HepG2 (cell line): ENCODE measurements around the gene CCDC80. TPM values are rescaled to one million over a fixed set of nuclear protein-coding genes. Genes with fewer than 3 reads are reported as not detected.

ENCODE experiments used
- GABPB1 ChIP-seq: IDR thresholded peaks from 2 replicates; pipeline ENCODE4 v1.6.1; 2016; ENCODE audit warnings: mild to moderate bottlenecking, missing genetic modification reagents, moderate library complexity, missing compliant biosample characterization
- HDAC2 ChIP-seq: sonication (generic); formaldehyde crosslinking; IDR thresholded peaks from 2 replicates; pipeline ENCODE4 v1.4.0; 2020; ENCODE audit warnings: missing genetic modification reagents
- KLF6 ChIP-seq: IDR thresholded peaks from 2 replicates; pipeline ENCODE4 v1.8.0; 2016; ENCODE audit warnings: missing biosample characterization, missing genetic modification reagents
- NFATC3 ChIP-seq: sonication (generic); formaldehyde crosslinking; IDR thresholded peaks from 2 replicates; pipeline ENCODE4 v1.5.1; 2020; ENCODE audit warnings: mild to moderate bottlenecking, missing genetic modification reagents
- RBM22 ChIP-seq: fragments of 200-400 bp; formaldehyde crosslinking; optimal IDR thresholded peaks from 2 replicates; pipeline ENCODE3; 2017; ENCODE audit warnings: mild to moderate bottlenecking, low read length, moderate library complexity
- SMAD1 ChIP-seq: sonication (generic); formaldehyde crosslinking; IDR thresholded peaks from 2 replicates; pipeline ENCODE4 v1.4.0; 2020; ENCODE audit warnings: missing genetic modification reagents, low read depth, mild to moderate bottlenecking, borderline replicate concordance
- ZMYM3 ChIP-seq: sonication (generic); formaldehyde crosslinking; IDR thresholded peaks from 2 replicates; pipeline ENCODE4 v1.5.1; 2020; ENCODE audit warnings: mild to moderate bottlenecking, missing genetic modification reagents
- ZNF30 ChIP-seq: sonication (generic); formaldehyde crosslinking; IDR thresholded peaks from 2 replicates; pipeline ENCODE4 v1.5.0; 2020; ENCODE audit warnings: mild to moderate bottlenecking, missing genetic modification reagents
- ZNF431 ChIP-seq: sonication (generic); formaldehyde crosslinking; IDR thresholded peaks from 2 replicates; pipeline ENCODE4 v1.9.0; 2022; ENCODE audit warnings: missing genetic modification reagents, low read depth, mild to moderate bottlenecking, borderline replicate concordance
- ZNF441 ChIP-seq: sonication (generic); formaldehyde crosslinking; IDR thresholded peaks from 2 replicates; pipeline ENCODE4 v1.7.0; 2021; ENCODE audit warnings: missing genetic modification reagents, borderline replicate concordance
- ZNF782 ChIP-seq: sonication (generic); formaldehyde crosslinking; IDR thresholded peaks from 2 replicates; pipeline ENCODE4 v1.4.0; 2020; ENCODE audit warnings: missing genetic modification reagents, mild to moderate bottlenecking, borderline replicate concordance
- polyA plus RNA-seq, 8 experiments: library from polyadenylated mRNA; depleted of rRNA in 3 of 8; stranded (reverse) in 7 of 8; unstranded in 1 of 8; fragments of >200 nt; fragmentation: Illumina TruSeq in 4 of 8; extraction: Trizol in 4 of 8; gene quantifications; 2 replicates each; pipeline versions ENCODE4 v1.2.1 to v1.2.3, GENCODE V29; 2011 to 2016; ENCODE audit warnings: low read depth in 4 of 8, missing spikeins in 1 of 8, mixed read lengths in 1 of 8; ENCODE audit not compliant: insufficient read depth in 1 of 8
- total RNA-seq, 5 experiments: library from RNA; depleted of rRNA; stranded (reverse); fragments of >200 nt; fragmentation: Illumina TruSeq; extraction: Trizol; gene quantifications; 2 replicates each; pipeline ENCODE4 v1.2.3, GENCODE V29; 2016; ENCODE audit warnings: low read depth in 1 of 5
- TF ChIP-seq, protein P1 (sequence below): sonication (generic); formaldehyde crosslinking; IDR thresholded peaks from 2 replicates; pipeline ENCODE4 v1.4.0; 2020; ENCODE audit warnings: missing genetic modification reagents, borderline replicate concordance
- TF ChIP-seq, protein P2 (sequence below), 2 experiments: sonication (generic) in 1 of 2; formaldehyde crosslinking in 1 of 2; IDR thresholded peaks; 2 replicates each; pipeline versions ENCODE4 v1.5.1 to v1.6.1; 2011 to 2020; ENCODE audit warnings: borderline replicate concordance in 1 of 2, low read depth in 1 of 2, low read length in 1 of 2, mild to moderate bottlenecking in 1 of 2, missing genetic modification reagents in 1 of 2, moderate library complexity in 1 of 2
- TF ChIP-seq, protein P3 (sequence below): sonication (generic); formaldehyde crosslinking; IDR thresholded peaks from 2 replicates; pipeline ENCODE4 v1.4.0; 2020; ENCODE audit warnings: missing genetic modification reagents
- TF ChIP-seq, protein P4 (sequence below): sonication (generic); formaldehyde crosslinking; IDR thresholded peaks from 2 replicates; pipeline ENCODE4 v1.8.0; 2022; ENCODE audit warnings: missing genetic modification reagents, low read depth, mild to moderate bottlenecking, borderline replicate concordance

Gene CCDC80
- total and polyA plus RNA-seq, 2 of the 13 experiments (the other 11 are each of a cell fraction or from before 2014, with no cell fraction given): not detected

DNA sequence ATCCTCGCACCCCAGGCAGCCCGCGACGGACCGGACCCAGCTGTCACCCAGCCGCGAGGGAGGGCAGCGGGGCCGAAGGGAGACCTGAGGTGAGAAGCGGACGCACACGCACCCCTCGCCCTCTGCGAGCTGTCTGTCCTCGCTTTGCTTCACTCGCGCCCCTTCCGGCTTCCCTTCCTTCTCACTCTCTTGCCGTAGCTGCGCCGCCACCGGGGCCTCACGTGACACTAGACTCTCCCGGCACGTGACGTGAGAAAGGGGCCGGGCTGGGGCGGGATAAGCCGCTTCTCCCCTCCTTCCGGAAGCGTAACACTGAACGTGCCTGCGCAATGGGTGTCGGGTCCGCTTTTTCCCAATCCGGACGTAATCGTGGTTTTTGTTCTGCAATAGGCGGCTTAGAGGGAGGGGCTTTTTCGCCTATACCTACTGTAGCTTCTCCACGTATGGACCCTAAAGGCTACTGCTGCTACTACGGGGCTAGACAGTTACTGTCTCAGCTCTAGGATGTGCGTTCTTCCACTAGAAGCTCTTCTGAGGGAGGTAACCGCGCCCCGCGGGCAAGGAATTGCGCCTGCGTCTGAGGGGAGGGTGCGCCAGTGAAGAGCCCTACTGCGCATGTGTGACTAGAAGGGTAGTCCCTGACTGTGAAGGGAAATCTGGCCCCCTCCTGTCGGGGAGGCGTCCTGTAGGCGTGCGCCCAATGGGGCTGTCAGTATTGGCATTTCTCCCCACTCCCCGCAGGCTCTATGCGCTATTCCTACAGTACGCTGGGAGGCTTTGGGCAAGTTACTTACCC, 79.0 kb downstream of the CCDC80 start, which contains the start of the genes ATG3 and SLC35A5 (continued):
- no peak for TF ChIP-seq SMAD1 (CRISPR knock-in tag)
- TF ChIP-seq, protein P1, sequence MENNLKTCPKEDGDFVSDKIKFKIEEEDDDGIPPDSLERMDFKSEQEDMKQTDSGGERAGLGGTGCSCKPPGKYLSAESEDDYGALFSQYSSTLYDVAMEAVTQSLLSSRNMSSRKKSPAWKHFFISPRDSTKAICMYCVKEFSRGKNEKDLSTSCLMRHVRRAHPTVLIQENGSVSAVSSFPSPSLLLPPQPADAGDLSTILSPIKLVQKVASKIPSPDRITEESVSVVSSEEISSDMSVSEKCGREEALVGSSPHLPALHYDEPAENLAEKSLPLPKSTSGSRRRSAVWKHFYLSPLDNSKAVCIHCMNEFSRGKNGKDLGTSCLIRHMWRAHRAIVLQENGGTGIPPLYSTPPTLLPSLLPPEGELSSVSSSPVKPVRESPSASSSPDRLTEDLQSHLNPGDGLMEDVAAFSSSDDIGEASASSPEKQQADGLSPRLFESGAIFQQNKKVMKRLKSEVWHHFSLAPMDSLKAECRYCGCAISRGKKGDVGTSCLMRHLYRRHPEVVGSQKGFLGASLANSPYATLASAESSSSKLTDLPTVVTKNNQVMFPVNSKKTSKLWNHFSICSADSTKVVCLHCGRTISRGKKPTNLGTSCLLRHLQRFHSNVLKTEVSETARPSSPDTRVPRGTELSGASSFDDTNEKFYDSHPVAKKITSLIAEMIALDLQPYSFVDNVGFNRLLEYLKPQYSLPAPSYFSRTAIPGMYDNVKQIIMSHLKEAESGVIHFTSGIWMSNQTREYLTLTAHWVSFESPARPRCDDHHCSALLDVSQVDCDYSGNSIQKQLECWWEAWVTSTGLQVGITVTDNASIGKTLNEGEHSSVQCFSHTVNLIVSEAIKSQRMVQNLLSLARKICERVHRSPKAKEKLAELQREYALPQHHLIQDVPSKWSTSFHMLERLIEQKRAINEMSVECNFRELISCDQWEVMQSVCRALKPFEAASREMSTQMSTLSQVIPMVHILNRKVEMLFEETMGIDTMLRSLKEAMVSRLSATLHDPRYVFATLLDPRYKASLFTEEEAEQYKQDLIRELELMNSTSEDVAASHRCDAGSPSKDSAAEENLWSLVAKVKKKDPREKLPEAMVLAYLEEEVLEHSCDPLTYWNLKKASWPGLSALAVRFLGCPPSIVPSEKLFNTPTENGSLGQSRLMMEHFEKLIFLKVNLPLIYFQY (CRISPR knock-in tag): no peak
- peak; percentile 58 for TF ChIP-seq HDAC2 (CRISPR knock-in tag)
- TF ChIP-seq NFATC3 (CRISPR knock-in tag): no peak
- no peak for TF ChIP-seq RBM22
- no peak for TF ChIP-seq ZNF30 (CRISPR knock-in tag)
- TF ChIP-seq ZNF431: no peak
- peak; percentile 54; the same call in 1 of the 2 replicates for TF ChIP-seq ZNF441 (CRISPR knock-in tag)
- no peak; the same call in 1 of the 2 replicates for TF ChIP-seq ZNF782 (CRISPR knock-in tag)
- TF ChIP-seq KLF6: peak; percentile 66; the same call in 1 of the 2 replicates
- TF ChIP-seq, protein P2, sequence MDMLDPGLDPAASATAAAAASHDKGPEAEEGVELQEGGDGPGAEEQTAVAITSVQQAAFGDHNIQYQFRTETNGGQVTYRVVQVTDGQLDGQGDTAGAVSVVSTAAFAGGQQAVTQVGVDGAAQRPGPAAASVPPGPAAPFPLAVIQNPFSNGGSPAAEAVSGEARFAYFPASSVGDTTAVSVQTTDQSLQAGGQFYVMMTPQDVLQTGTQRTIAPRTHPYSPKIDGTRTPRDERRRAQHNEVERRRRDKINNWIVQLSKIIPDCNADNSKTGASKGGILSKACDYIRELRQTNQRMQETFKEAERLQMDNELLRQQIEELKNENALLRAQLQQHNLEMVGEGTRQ (IDR thresholded peaks at IDR 0.05; ENCODE audit: low read depth, low read length): peak; percentile 99
- TF ChIP-seq, protein P2 (CRISPR knock-in tag; IDR thresholded peaks at IDR 0.05; ENCODE audit: borderline replicate concordance): peak; percentile 100; the same call in 1 of the 2 replicates
- TF ChIP-seq ZMYM3: no peak
- TF ChIP-seq, protein P3, sequence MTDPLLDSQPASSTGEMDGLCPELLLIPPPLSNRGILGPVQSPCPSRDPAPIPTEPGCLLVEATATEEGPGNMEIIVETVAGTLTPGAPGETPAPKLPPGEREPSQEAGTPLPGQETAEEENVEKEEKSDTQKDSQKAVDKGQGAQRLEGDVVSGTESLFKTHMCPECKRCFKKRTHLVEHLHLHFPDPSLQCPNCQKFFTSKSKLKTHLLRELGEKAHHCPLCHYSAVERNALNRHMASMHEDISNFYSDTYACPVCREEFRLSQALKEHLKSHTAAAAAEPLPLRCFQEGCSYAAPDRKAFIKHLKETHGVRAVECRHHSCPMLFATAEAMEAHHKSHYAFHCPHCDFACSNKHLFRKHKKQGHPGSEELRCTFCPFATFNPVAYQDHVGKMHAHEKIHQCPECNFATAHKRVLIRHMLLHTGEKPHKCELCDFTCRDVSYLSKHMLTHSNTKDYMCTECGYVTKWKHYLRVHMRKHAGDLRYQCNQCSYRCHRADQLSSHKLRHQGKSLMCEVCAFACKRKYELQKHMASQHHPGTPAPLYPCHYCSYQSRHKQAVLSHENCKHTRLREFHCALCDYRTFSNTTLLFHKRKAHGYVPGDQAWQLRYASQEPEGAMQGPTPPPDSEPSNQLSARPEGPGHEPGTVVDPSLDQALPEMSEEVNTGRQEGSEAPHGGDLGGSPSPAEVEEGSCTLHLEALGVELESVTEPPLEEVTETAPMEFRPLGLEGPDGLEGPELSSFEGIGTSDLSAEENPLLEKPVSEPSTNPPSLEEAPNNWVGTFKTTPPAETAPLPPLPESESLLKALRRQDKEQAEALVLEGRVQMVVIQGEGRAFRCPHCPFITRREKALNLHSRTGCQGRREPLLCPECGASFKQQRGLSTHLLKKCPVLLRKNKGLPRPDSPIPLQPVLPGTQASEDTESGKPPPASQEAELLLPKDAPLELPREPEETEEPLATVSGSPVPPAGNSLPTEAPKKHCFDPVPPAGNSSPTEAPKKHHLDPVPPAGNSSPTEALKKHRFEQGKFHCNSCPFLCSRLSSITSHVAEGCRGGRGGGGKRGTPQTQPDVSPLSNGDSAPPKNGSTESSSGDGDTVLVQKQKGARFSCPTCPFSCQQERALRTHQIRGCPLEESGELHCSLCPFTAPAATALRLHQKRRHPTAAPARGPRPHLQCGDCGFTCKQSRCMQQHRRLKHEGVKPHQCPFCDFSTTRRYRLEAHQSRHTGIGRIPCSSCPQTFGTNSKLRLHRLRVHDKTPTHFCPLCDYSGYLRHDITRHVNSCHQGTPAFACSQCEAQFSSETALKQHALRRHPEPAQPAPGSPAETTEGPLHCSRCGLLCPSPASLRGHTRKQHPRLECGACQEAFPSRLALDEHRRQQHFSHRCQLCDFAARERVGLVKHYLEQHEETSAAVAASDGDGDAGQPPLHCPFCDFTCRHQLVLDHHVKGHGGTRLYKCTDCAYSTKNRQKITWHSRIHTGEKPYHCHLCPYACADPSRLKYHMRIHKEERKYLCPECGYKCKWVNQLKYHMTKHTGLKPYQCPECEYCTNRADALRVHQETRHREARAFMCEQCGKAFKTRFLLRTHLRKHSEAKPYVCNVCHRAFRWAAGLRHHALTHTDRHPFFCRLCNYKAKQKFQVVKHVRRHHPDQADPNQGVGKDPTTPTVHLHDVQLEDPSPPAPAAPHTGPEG (CRISPR knock-in tag): 0 out of 2 replicates have a peak, but pooled peaks have one; percentile 42
- peak; percentile 93 for TF ChIP-seq GABPB1 (CRISPR knock-in tag)
- TF ChIP-seq, protein P4, sequence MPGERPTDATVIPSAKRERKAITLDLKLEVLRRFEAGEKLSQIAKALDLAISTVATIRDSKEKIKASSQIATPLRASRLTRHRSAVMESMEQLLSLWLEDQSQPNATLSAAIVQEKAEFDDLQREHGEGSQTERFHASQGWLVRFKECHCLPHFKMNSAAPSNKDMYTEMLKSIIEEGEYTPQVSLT (CRISPR knock-in tag): no peak
